GM21717 (cell line): ENCODE measurements around the gene SCYGR6.
"Not testable (repeated sequence)": the region's sequence is repeated elsewhere in the genome, so short reads cannot be mapped to it uniquely, and the experiment has no call there.

Experiments
- ATAC-seq: cut with Tn5 transposase; IDR thresholded peaks from one replicate; pipeline ENCODE4 v1.9.1; 2021; ENCODE audit warnings: mild to moderate bottlenecking, moderate library complexity; ENCODE audit not compliant: unreplicated experiment

The SCYGR6 gene

GRCh38 chr2:227724394-227725039, at the start of gene SCYGR6:
Gene SCYGR6 (minus strand): TSS chr2:227724757. CDS start chr2:227724757, 0 bp downstream.
- ATAC-seq: no peak

GRCh38 chr2:227774011-227774624, 49.6 kb upstream of the SCYGR6 start:
- ATAC-seq: no peak

- no peak for ATAC-seq
Measured at GRCh38 chr2:227772932-227773331, 48.4 kb upstream of the SCYGR6 start.

- ATAC-seq: no peak
Measured at GRCh38 chr2:227772197-227772661, 47.7 kb upstream of the SCYGR6 start.

- ATAC-seq: no peak
Measured at GRCh38 chr2:227767830-227768229, 43.3 kb upstream of the SCYGR6 start.

- peak; percentile 98 for ATAC-seq
Measured at GRCh38 chr2:227766373-227766883, 41.9 kb upstream of the SCYGR6 start.

- ATAC-seq: peak; percentile 14
Measured at GRCh38 chr2:227765788-227766372, 41.3 kb upstream of the SCYGR6 start.

- no peak for ATAC-seq
Measured at GRCh38 chr2:227761740-227762476, 37.4 kb upstream of the SCYGR6 start.

- no peak for ATAC-seq
Measured at GRCh38 chr2:227759411-227760118, 35.0 kb upstream of the SCYGR6 start.

GRCh38 chr2:227756261-227756660, 31.7 kb upstream of the SCYGR6 start:
- not testable (repeated sequence) for ATAC-seq

GRCh38 chr2:227748079-227748478, 23.5 kb upstream of the SCYGR6 start:
- ATAC-seq: no peak

GRCh38 chr2:227745594-227745993, 21.0 kb upstream of the SCYGR6 start, which contains the start of gene SCYGR8:
Gene SCYGR8 (plus strand): TSS chr2:227745894. CDS start chr2:227745894, 0 bp downstream.
- no peak for ATAC-seq

GRCh38 chr2:227740705-227741104, 16.1 kb upstream of the SCYGR6 start:
- not testable (repeated sequence) for ATAC-seq

- ATAC-seq: no peak
Measured at GRCh38 chr2:227739351-227739750, 14.8 kb upstream of the SCYGR6 start.

- ATAC-seq: no peak
Measured at GRCh38 chr2:227728035-227728434, 3.5 kb upstream of the SCYGR6 start, which contains the start of gene SCYGR7. Gene SCYGR7 (plus strand): TSS chr2:227728335. CDS start chr2:227728335, 0 bp downstream.

GRCh38 chr2:227722821-227723220, 1.7 kb downstream of the SCYGR6 start:
- not testable (repeated sequence) for ATAC-seq

- no peak for ATAC-seq
Measured at GRCh38 chr2:227720680-227721079, 3.9 kb downstream of the SCYGR6 start.

GRCh38 chr2:227719641-227720040, 4.9 kb downstream of the SCYGR6 start:
- ATAC-seq: no peak

GRCh38 chr2:227717687-227718567, 6.6 kb downstream of the SCYGR6 start, which contains the start of gene SLC19A3:
Gene SLC19A3 (minus strand): TSS chr2:227718028. CDS start chr2:227702318, 15,710 bp downstream.
- no peak for ATAC-seq
